Osteoblast (primary cell): ENCODE data around the gene ITIH5. TPM values are rescaled to one million over a fixed set of nuclear protein-coding genes. Genes with fewer than 3 reads are reported as not detected.

Source experiments
- DNase-seq: peaks from one replicate; pipeline ENCODE4 v3.0.0; 2011; ENCODE audit warnings: low spot score, mixed read lengths; ENCODE audit not compliant: insufficient read length; ENCODE audit errors: missing footprints
- H2AFZ ChIP-seq: 2 replicates; pipeline ENCODE4 v1.6.0; 2011; ENCODE audit warnings: mild to moderate bottlenecking, low read length
- H3K27ac ChIP-seq: 2 replicates; pipeline ENCODE4 v1.5.1; 2011; ENCODE audit warnings: mild to moderate bottlenecking, low read depth, low read length, moderate library complexity
- H3K27me3 ChIP-seq: 2 replicates; pipeline ENCODE4 v1.6.0; 2012; ENCODE audit warnings: mild to moderate bottlenecking, control low read depth, inconsistent platforms, low read length, moderate library complexity; ENCODE audit not compliant: insufficient read depth
- H3K36me3 ChIP-seq: 2 replicates; pipeline ENCODE4 v1.5.1; 2011; ENCODE audit warnings: mild to moderate bottlenecking, low read length, control low read depth, moderate library complexity; ENCODE audit not compliant: insufficient read depth
- H3K4me1 ChIP-seq: 2 replicates; pipeline ENCODE4 v1.5.1; 2011; ENCODE audit warnings: mild to moderate bottlenecking, low read length, control low read depth, moderate library complexity; ENCODE audit not compliant: insufficient read depth
- H3K4me2 ChIP-seq: 2 replicates; pipeline ENCODE4 v1.6.0; 2011; ENCODE audit warnings: mild to moderate bottlenecking, low read length; ENCODE audit not compliant: insufficient read depth
- H3K4me3 ChIP-seq: fragments of 200-600 bp; sonication (generic); 3 replicates; pipeline ENCODE4 v1.5.1; 2012; ENCODE audit warnings: mild to moderate bottlenecking, low read length, inconsistent platforms; ENCODE audit not compliant: insufficient read depth
- H3K79me2 ChIP-seq: 2 replicates; pipeline ENCODE4 v1.6.0; 2012; ENCODE audit warnings: mild to moderate bottlenecking, low read length, control low read depth, inconsistent platforms; ENCODE audit not compliant: insufficient read depth
- H3K9me3 ChIP-seq: 2 replicates; pipeline ENCODE4 v1.5.1; 2011; ENCODE audit warnings: low read depth, low read length, control low read depth
- H4K20me1 ChIP-seq: 2 replicates; pipeline ENCODE4 v1.6.0; 2012; ENCODE audit warnings: mild to moderate bottlenecking, low read length, control low read depth; ENCODE audit not compliant: insufficient read depth
- CTCF ChIP-seq: IDR thresholded peaks from 2 replicates; pipeline ENCODE4 v1.5.1; 2011; ENCODE audit warnings: mild to moderate bottlenecking, low read depth, low read length, moderate library complexity; ENCODE audit errors: extremely low read depth
- total RNA-seq: library from RNA; depleted of rRNA; stranded (reverse); fragments of >200 nt; gene quantifications from 2 replicates; pipeline ENCODE4 v1.2.3, GENCODE V29; 2012

Gene ITIH5
- total RNA-seq, 1 donor: 2.2 TPM

GRCh38 chr10:7519351-7519750 is 147.4 kb downstream of the ITIH5 start:
- no peaks in the 10 kb centered on the region for H3K9me3 ChIP-seq
- no peak overlapping the region for H2AFZ ChIP-seq
- no peaks in the 10 kb centered on the region for H3K36me3 ChIP-seq
- no peaks in the 10 kb centered on the region for H3K4me1 ChIP-seq
- no peak overlapping the region for H3K4me3 ChIP-seq
- no peak for DNase-seq
- H3K79me2 ChIP-seq: no peaks in the 10 kb centered on the region
- no peak for TF ChIP-seq CTCF
- no peak overlapping the region for H3K27ac ChIP-seq
- H3K4me2 ChIP-seq: no peak overlapping the region
- no peaks in the 10 kb centered on the region for H4K20me1 ChIP-seq
- H3K27me3 ChIP-seq: no peaks in the 10 kb centered on the region

GRCh38 chr10:7518693-7519092 is 148.1 kb downstream of the ITIH5 start:
- DNase-seq: no peak
- TF ChIP-seq CTCF: no peak
- H3K4me2 ChIP-seq: no peak overlapping the region
- no peaks in the 10 kb centered on the region for H3K27me3 ChIP-seq
- no peaks in the 10 kb centered on the region for H3K9me3 ChIP-seq
- H3K36me3 ChIP-seq: no peaks in the 10 kb centered on the region
- H2AFZ ChIP-seq: no peak overlapping the region
- H3K79me2 ChIP-seq: no peaks in the 10 kb centered on the region
- no peak overlapping the region for H3K27ac ChIP-seq
- no peaks in the 10 kb centered on the region for H3K4me1 ChIP-seq
- no peaks in the 10 kb centered on the region for H4K20me1 ChIP-seq
- no peak overlapping the region for H3K4me3 ChIP-seq

- no peak overlapping the region for H3K27ac ChIP-seq
- H2AFZ ChIP-seq: no peak overlapping the region
- TF ChIP-seq CTCF: no peak
- no peaks in the 10 kb centered on the region for H3K4me1 ChIP-seq
- no peaks in the 10 kb centered on the region for H3K79me2 ChIP-seq
- no peak for DNase-seq
- no peak overlapping the region for H3K4me3 ChIP-seq
- H3K9me3 ChIP-seq: no peaks in the 10 kb centered on the region
- no peaks in the 10 kb centered on the region for H3K36me3 ChIP-seq
- H4K20me1 ChIP-seq: no peaks in the 10 kb centered on the region
- no peak overlapping the region for H3K4me2 ChIP-seq
- no peaks in the 10 kb centered on the region for H3K27me3 ChIP-seq
Observed at GRCh38 chr10:7515439-7515838, 151.3 kb downstream of the ITIH5 start.

GRCh38 chr10:7513936-7514335 is 152.8 kb downstream of the ITIH5 start:
- Histone ChIP-seq H3K27ac (no peak overlapping the region), H3K9me3 (no peaks in the 10 kb centered on the region), H3K27me3 (no peaks in the 10 kb centered on the region), H2AFZ (no peak overlapping the region), H3K4me3 (no peak overlapping the region), H3K4me2 (no peak overlapping the region), H4K20me1 (no peaks in the 10 kb centered on the region), H3K79me2 (no peaks in the 10 kb centered on the region), H3K4me1 (no peaks in the 10 kb centered on the region), H3K36me3 (no peaks in the 10 kb centered on the region)
- DNase-seq: no peak
- TF ChIP-seq CTCF: no peak
